DMS 273 (cell line): ENCODE results near the gene PRR5L.

ENCODE experiments used
- DNase-seq: peaks from one replicate; lab custom pipeline; 2025; ENCODE audit not compliant: unreplicated experiment; lab: John Stamatoyannopoulos, UW

The PRR5L gene

DNA sequence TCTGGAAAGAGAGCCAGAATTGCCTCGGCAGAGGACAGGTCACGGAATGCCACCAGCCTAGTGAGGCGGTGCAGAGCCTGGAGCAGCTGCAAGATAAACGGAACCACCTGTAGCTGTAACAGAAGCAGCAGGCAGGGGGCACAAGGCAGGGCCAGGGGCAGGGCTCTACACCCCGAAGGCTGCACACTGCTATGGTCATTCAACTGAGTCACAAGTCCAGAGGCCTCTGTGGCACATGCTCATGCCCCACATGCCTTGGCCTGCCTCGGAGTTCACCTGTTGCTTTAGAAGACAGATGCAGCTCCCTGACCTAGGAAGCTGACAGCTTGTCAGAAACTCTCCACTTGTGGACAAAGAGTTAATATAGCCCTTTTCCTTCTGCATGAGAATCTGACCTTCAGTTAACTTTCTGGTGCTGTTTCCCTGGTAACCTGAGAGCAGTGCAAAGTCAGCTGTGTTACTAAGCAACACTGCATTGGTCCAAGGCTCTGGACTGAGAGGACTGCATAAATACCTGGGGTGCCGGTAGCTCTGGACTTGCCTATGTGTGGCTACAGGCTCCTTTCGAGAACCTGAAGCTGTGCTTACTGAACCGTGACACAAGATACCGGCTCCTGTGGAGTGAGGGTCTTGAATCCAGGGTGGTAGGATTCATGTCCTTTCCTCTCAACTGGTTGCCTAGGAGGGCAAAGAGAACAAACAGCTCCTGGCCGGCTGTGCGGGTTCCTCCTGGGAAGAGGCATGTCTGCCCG lies 17.4 kb upstream of the PRR5L start:
- DNase-seq = peak; percentile 21

DNA sequence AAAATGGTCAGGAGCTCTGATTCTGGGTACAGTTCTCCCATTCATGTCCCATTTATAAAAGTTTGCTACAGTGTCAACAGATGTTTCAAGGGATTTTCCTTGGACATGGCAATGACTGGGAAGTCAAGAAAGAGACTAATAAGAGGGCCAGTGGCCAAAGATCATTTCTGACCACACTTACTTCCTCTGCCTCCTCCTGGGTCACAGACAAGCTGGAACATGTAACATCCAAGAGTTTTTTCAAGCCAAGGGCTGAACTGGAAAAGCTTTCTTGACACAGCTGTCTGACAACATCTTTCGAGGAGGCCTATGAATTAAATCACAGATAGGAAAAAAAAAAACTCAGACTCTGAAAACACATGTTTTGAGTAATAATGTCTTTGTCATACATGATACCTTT lies 15.6 kb upstream of the PRR5L start:
- no peak for DNase-seq

DNA sequence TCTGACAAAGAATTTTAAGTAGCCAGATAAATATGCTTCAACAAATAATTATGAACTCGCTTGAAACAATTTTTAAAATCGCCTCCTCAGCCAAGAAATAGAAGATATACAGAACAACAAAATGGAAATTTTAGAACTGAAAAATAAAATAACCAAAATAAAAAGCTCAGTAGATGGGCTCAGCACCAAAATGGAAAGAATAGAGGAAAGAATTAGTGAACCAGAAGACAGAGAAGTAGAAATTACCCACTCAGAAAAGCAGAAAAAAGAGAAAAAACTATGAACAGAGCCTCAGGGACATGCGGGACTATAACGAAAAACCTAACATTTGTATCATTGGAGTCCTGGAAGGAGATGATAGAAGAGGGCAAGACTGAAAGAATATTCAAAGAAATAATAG lies 14.2 kb upstream of the PRR5L start:
- no peak for DNase-seq

DNA sequence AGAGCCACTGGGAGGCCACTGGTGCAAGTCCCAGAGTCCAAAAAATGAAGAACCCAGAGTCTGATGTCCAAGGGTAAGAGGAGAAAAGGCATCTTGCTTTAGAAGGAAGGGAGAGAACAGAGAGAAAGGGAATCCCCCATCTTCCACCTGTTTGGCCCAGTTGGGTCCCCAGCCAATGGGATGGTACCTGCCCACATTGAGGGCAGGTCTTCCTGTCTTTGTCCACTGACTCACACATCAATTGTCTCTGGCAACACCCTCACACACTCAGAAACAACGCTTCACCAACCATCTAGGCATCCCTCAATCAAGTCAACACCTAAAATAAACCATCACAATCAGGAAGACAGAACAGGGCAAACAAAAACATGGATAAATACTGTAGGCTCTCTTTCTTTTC lies 13.2 kb upstream of the PRR5L start:
- no peak for DNase-seq

DNA sequence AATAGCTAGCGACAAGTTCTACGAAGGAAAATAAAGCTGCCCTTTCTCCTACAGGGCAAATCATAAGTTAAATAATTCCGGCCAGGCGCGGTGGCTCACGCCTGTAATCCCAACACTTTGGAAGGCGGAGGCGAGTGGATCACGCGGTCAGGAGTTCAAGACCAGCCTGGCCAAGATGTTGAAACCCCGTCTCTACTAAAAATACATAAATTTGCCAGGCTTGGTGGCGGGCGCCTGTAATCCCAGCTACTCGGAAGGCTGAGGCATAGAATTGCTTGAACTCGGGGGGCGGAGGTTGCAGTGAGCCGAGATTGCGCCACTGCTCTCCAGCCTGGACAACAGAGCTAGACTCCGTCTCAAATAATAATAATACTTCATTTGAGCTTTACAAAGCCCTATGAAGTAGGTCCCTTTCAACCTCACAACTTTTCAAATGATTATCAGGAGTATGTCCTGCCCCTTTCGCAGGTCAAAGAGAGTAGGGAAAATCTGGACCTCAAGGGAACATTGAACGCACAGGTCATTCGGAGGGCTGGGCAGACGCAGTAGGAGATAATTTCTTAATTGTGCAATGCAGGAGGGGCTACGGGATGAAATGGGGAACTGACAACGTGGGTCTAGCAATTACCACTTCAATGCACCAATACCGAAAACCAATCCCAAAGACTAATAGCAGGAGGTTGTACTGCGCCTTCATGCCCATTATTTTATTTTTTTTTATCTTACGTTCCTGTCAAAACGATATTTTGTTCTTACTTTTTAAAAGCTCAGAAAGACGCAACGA lies 7.5 kb upstream of the PRR5L start:
- DNase-seq = no peak

DNA sequence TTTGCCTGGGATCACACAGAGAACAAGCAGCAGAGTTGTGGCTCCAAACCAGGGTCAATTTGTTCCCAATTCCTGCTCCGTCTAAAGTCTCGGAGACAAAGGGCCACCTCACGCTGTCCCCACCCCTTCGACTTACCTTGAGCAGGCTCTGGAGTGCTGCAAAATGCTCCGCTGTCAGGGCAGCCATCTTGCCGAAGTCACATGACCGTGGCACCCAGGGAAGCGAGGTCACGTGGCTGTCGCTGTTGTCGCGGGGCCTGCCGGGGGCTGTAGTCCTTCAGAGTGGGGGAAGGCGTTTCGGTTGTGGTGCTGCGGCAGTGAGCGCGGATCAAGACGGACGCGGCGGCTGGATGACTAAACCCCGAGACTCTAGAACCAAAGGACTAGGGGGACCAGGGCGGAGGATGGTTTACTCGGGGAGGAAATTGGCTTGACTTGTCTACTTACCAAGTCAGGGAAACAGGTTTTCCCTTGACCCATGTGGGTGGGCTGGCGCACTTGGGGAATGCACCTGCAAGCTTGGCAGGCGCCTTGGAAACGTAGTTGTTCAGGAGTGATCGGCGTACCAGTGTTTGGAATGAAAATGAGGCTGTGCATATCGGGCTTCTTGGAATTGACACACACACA lies 6.7 kb upstream of the PRR5L start, which contains the start of gene COMMD9:
Gene COMMD9, minus strand, starts transcription at position 199 of the 627 bp plus-strand sequence. Its CDS starts 12 bp downstream, at position 187.
- DNase-seq = peak; percentile 94

DNA sequence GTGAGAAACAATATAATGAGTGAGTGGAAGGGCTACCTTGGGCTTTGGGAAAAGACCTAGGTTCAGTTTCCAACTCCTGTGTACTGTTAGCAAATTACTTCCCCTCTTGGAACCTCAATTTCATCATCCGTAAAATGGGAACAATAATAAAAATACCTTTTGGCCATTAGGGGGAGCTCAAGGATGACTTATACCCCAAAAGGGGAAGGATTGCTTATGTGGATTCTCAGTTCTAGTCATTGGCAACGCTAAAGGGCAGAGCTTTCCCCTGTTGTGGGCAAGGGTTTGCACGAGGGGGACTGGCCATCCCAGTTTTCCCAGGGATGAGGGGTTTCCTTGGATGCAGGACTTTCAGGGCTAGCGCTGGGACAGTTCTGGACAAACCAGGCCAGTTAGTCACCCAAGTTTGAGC lies 3.8 kb upstream of the PRR5L start:
- DNase-seq = peak; percentile 55

DNA sequence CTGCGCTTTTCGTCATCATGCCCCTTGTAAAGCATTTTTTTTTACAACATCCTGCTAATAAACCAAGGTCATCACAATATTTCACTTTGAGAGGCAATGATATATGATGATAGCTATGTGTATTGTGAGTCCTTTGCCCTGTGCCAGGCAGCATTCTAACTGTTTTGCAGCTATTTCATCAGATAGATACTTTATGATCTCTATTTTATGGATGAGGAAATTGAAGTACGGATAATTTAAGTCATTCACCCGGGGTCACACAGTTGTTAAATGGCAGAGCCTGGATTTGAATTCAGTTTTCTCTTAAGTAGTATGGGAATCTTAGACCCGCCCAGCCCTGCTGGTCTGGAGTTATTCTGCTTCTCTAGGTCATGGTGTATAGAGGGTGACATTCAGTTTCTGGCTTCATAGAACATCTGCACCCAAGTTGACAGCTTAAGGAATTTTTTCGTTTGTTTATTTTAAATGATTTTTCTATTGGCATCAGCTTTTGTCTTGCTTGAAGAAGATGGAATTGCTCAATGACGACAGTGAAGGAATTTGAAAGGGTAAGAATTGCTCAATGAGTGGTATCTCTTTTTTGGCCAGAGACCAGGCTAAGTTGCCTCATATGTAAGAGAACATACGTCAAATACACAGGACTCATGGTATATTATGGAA lies 926 bp downstream of the PRR5L start:
- DNase-seq = no peak

DNA sequence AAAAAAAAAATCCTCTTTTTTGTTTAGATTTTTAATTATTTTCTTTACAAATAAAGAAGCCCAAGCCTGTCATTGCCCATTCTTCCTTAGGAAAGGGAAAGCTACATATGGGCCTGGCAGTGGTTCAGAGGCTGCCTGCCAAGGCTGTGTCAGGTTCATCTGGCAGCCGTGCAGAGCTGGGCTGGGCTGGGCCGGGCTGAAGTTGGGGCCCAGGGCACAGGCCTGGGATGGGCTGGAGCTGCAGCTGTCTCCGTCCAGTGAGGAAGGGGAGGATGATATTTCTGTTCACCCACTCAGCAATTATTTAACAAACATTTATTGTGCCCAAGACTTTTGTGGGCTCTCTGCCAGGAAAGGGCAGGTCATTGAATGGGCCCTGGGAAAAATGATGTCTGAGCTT lies 4.6 kb downstream of the PRR5L start:
- peak; percentile 87 for DNase-seq

DNA sequence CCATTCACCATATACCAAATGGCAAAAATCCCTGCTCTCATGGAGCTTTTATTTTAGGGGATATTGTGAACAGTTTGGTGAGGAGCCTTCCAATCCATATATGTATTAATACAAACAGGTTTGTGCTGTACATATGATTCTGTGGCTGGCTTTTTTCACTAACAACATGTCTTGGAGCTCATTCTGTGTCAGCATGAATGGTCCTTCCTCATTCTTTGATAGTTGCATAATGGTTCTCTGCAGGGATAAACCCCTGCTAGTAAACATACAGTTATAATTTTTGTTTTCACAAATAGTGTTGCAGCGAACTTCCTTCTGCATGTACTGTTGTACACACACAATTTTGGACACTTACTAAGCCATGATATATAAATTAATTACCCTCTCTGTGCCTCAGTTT lies 8.3 kb downstream of the PRR5L start:
- no peak for DNase-seq

DNA sequence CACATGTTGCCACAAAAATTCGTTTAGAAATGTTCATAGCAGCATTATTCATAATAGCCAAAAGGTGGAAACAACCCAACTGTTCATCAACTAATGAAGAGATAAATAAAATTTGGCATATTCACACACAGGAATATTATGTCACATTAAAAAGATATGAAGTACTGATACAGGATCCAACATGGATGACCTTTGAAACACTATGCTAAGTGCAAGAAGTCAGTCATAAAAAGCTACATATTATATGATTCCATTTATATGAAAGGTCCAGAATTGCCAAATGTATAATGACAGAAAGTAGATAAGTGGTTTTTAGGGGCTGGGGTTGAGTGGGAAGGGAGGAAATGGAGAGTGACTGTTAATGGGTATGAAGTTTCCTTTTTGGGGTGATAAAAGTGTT lies 9.0 kb downstream of the PRR5L start:
- no peak for DNase-seq

DNA sequence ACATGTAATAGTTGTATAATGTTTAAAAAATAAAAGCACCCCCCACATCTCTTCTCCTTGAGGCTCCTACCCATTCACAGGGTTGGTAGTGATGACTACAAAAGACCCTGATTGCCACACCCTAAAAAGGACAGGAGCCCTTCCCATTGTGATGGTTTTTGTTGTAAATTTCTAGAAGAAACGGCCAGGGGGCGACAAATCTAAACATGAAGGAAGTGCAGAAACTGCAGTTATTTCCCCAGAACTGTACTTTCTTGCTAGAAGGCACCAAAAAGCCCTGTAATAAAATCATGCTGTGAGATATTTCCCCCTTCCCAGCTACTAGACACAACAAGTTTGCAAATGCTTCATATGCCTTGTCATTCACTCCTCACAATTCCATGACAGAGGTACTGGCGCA lies 10.8 kb downstream of the PRR5L start:
- DNase-seq = peak; percentile 5

DNA sequence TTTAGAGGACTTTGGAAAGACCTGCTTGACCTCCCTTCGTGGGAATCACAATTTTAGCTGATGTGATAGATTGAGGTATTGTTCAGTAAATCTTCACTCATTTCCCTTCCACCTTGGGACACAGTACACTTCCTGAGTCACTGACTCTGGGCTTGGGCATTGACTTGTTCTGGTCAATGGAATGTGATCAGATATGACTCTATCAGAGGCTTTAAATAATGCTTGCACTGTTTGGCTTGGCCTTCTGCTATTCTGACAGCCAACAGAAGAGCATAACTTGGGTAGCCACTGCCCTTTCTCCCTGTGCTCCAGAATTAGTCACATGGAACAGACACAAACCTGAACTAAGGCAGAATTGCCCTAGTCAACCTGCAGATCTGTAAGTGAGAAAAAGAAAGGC lies 12.5 kb downstream of the PRR5L start:
- no peak for DNase-seq

DNA sequence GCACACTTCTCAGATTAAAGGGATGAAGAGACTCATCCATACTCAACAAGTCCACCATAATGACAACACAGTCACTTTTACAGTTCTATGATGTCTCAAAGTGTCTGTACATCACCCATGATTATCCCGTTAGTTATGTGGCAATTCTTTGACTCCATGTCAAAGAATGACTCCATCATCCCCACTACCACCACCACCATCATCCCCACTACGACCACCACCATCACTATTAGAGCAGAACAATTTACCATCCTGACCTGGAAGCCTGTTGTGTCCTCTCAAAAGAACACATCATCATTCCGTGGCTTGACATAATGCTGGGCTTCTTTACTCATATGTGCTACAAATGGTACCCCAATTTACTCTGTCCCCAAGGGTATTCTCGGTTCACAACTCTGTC lies 13.7 kb downstream of the PRR5L start:
- DNase-seq = no peak

DNA sequence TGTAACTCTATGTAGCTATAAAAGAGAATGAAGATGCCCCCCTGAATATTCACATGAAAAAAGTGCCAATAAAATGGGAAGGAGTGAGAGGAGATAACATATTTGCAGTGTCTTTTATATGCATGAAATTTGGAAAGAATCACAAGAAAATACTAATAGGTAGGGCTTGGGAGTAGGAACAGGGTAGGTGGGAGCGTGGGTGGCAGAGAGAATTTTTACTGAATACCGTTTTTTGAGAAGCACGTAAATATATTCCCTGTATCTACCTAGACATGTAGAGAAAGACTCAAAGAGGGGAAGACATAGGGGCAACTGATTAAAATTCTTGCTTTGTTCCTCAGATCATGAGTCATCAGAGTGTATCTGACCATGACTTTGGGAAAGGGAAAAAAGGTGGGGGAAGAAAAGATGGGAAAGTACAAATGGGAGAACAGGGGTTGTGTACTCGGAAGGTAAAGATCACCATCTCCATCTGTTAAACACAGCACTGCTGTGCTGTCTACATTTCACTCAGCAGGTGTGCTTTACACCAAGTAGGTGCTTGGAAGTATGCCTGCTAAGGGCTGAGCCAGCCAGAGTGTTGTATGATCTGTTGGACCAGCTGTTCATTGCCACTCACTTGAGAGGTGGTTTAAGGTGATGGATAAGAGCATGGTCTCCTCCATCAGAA lies 16.0 kb downstream of the PRR5L start:
- peak; percentile 85 for DNase-seq

DNA sequence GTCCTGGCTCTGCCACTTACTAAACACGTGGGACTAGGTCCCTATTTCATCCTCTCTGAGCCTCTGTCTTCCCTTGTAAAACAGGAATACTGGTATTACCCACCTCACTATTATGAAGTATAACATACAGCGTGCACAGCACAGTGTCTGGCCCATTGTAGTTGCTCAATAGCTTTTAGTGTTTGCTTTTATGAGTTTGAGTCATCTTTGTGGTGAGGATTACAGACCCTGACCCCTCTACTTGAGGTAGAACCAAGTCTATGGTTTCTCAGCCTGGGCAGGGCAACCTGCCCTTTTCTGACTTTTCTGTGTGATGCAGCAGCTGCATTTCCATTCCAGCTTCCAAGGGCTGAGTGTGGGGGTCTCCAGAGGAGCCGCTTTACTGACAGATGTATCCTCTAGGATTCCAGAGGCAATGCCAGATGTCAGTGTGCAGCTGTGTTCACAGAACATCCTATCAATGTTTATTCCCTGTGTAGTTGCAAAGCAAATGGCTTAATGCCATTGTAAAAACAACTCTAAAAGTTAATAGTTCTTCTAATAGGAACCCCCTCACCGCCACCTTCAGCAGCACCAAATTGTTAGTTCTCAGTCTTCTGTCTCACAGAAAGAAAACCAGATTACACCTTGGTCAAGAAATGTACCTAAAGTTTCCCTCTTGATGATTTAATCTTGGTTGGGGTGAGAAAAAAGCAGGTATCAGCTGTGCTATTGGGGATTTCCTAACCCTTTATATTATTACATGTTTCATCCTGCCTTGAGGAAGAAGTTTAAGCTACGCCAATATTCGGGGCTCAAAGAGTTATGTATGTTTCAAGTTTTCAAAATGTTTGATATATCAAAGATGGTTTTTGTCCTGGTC lies 16.8 kb downstream of the PRR5L start:
- peak; percentile 55 for DNase-seq

DNA sequence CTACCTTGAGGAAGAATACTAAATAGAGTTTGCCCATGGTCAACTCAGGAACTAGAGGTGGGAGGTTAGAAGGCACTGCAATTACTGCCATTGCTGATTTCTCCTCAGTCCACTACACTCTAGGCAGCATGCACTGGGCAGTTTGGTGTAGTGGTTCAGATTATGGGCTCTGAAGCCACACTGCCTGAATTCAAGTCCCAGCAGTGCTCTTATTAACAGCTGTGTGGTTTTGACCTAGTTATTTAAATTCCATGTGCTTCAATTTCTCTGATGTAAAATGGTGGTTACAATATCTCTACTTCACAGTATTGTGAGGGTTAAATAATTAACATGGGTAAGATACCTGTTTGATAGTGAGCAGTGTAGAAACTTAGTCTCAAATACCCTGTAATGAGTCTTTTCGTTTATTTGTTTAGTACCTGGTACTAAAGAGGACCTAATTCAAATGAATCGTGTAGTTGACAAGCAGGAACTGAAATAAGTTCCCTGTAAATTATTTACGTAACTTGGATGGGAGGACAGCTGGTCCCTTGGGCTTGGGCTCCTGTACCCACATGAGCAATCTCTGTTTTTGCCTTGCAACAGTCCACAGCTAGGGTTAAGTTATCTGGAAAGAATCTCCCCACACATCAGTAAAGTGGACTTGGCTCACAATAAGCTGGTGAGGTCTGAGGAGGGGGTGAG lies 17.8 kb downstream of the PRR5L start:
- DNase-seq = no peak

DNA sequence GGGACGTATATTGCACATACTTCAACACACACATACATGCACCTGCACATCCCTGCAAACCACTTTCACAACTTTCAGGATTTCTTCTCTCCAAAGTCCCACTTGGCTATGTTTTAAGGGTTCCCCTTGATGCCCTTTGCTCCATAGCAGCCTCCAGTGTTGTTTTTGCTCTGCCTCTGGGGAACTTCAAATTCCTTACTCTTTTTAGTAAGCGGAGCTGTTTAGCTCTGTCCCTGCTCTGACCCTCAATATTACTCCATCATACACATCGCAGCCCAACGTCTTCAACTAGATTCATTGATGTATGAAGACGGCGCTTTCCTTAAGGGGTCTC lies 18.3 kb downstream of the PRR5L start:
- DNase-seq = no peak

DNA sequence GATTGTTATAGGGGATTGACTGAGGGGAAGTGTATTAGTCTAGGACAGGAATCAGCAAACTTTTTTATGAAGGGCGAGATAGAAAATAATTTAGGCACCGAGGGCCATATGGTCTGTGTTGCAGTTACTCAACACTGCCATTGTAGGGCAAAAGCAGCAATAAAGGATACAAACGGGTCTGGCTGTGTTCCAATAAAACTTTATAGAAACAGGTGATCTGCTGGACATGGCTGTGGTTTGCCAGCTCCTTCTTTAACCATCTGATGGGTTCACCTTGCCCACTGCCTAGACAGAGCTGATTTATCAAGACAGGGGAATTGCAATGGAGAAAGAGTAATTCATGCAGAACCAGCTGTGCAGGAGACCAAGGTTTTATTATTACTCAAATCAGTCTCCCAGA lies 20.0 kb downstream of the PRR5L start:
- peak; percentile 48 for DNase-seq

DNA sequence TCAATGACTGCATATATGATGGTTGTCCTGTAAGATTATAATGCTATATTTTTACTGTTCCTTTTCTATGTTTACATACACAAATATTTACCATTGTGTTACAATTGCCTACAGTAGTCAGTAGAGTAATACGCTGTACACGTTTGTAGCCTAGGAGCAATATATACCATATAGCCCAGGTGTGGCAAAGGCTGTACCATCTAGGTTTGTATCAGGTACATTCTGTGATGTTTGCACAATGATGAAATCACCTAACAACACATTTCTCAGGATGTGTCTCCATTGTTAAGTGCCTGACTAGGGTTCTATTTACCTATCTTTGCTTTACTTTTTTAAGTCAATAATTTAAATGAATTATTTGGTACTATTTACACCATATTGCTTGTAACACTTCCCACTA lies 21.9 kb downstream of the PRR5L start:
- DNase-seq = no peak
